ENCODE results near the gene GRIN2A.

The GRIN2A gene

DNA sequence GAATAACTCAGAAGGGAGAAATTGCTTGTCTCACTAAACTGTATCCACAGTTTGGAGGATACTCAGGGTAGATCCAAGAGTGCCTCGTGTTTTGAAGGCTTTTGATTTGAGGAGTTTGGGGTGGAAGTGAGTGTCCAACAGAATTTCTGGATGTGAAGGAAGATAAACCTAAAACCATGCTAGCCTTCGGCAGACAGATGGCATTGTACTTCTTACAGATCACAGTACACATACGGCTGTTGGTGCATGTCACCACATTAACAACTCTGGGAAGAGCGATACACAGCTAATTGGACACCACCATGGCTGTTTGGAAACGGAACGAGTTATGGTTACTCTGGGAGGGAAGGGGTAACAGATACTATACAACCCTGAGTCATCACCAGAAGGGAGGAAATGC, 420.4 kb downstream of the GRIN2A start:
- no peak overlapping the region for H3K27ac ChIP-seq (ENCODE audit: insufficient read depth in 1 of 2, low read depth in 1 of 2, low read length in 2 of 2, poor library complexity in 1 of 2, severe bottlenecking in 2 of 2)
- no peaks in the 10 kb centered on the region for H3K27me3 ChIP-seq (replicated peaks in 2 of 5; ENCODE audit: control insufficient read depth in 4 of 5, insufficient read depth in 5 of 5, low read length in 4 of 5)
- no peak overlapping the region for H3K4me3 ChIP-seq (ENCODE audit: control insufficient read depth in 1 of 7, extremely low read depth in 1 of 7, insufficient read depth in 4 of 7, low read depth in 2 of 7, low read length in 6 of 7)
- POLR2A ChIA-PET: no interaction called here
- no peaks in the 10 kb centered on the region for H3K9me3 ChIP-seq (ENCODE audit: control extremely low read depth in 1 of 5, control insufficient read depth in 4 of 5, insufficient read depth in 2 of 5, low read depth in 1 of 5, low read length in 4 of 5)
- H3K36me3 ChIP-seq (ENCODE audit: control insufficient read depth in 4 of 4, insufficient read depth in 4 of 4, low read length in 3 of 4): no peaks in the 10 kb centered on the region
- no peaks in the 10 kb centered on the region for H3K4me1 ChIP-seq (ENCODE audit: control extremely low read depth in 1 of 4, control insufficient read depth in 4 of 4, insufficient read depth in 4 of 4, low read length in 3 of 4)
- no peak for DNase-seq
- 93% methylated on average over 5 of the region's 6 CpGs for WGBS (ENCODE audit: insufficient coverage)
- CTCF ChIA-PET: interaction anchor here (0.5 kb wide), 1 partner anchor 9 kb away, joined by 3 read pairs; no protein-coding TSS in a partner anchor

DNA sequence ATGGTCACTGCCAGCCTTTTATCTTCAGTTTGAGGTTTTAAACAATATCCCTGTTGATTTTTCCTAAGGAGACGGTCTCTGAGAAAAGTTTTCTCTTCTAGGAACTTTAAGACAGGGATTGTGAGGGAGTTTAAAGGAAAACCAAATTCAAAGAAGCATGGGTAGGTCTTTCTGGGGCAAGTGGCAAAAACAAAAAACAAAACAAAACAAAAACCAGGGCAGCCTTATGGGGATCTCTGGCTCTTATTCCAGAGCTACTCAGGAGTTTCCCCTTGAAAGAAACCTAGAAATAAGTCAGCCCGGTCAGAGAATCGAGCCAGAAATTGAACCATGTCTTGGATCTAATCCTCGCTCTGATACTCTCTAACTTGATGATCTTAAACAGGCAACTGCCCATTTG, 424.5 kb downstream of the GRIN2A start:
- Histone ChIP-seq H3K9me3 (ENCODE audit: control extremely low read depth in 1 of 5, control insufficient read depth in 4 of 5, insufficient read depth in 2 of 5, low read depth in 1 of 5, low read length in 4 of 5) (no peaks in the 10 kb centered on the region), H3K36me3 (ENCODE audit: control insufficient read depth in 4 of 4, insufficient read depth in 4 of 4, low read length in 3 of 4) (no peaks in the 10 kb centered on the region), H3K4me1 (ENCODE audit: control extremely low read depth in 1 of 4, control insufficient read depth in 4 of 4, insufficient read depth in 4 of 4, low read length in 3 of 4) (no peaks in the 10 kb centered on the region), H3K4me3 (ENCODE audit: control insufficient read depth in 1 of 7, extremely low read depth in 1 of 7, insufficient read depth in 4 of 7, low read depth in 2 of 7, low read length in 6 of 7) (no peak overlapping the region), H3K27ac (ENCODE audit: insufficient read depth in 1 of 2, low read depth in 1 of 2, low read length in 2 of 2, poor library complexity in 1 of 2, severe bottlenecking in 2 of 2) (no peak overlapping the region), H3K27me3 (replicated peaks in 2 of 5; ENCODE audit: control insufficient read depth in 4 of 5, insufficient read depth in 5 of 5, low read length in 4 of 5) (no peaks in the 10 kb centered on the region)
- 93% methylated on average over 4 of the region's 4 CpGs for WGBS (ENCODE audit: insufficient coverage)
- POLR2A ChIA-PET: no interaction called here
- CTCF ChIA-PET: no interaction called here
- DNase-seq: no peak

DNA sequence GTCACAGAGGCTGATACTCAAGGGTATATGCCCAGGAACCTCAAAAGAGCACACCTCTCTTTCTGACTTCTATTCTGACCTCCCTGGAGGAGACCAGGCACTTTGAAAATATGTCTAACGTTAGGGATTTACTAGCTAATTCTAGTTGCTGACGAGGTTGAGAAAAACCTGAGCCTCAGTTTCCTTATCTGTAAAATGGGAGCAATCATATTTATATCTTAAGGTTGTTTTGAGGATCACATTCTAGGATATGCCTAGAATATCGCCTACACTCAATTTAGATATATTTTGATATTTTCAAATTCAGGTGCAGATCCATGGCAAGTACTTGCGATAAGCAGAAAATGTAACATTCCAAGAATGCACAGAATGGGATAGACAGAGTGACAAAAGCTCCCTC, 425.8 kb downstream of the GRIN2A start:
- no peaks in the 10 kb centered on the region for H3K4me1 ChIP-seq (ENCODE audit: control extremely low read depth in 1 of 4, control insufficient read depth in 4 of 4, insufficient read depth in 4 of 4, low read length in 3 of 4)
- H3K27ac ChIP-seq (ENCODE audit: insufficient read depth in 1 of 2, low read depth in 1 of 2, low read length in 2 of 2, poor library complexity in 1 of 2, severe bottlenecking in 2 of 2): no peak overlapping the region
- H3K27me3 ChIP-seq (replicated peaks in 2 of 5; ENCODE audit: control insufficient read depth in 4 of 5, insufficient read depth in 5 of 5, low read length in 4 of 5): no peaks in the 10 kb centered on the region
- ChIA-PET CTCF (no interaction called here), POLR2A (no interaction called here)
- 100% methylated on average over 2 of the region's 4 CpGs for WGBS (ENCODE audit: insufficient coverage)
- H3K9me3 ChIP-seq (ENCODE audit: control extremely low read depth in 1 of 5, control insufficient read depth in 4 of 5, insufficient read depth in 2 of 5, low read depth in 1 of 5, low read length in 4 of 5): no peaks in the 10 kb centered on the region
- H3K4me3 ChIP-seq (ENCODE audit: control insufficient read depth in 1 of 7, extremely low read depth in 1 of 7, insufficient read depth in 4 of 7, low read depth in 2 of 7, low read length in 6 of 7): no peak overlapping the region
- H3K36me3 ChIP-seq (ENCODE audit: control insufficient read depth in 4 of 4, insufficient read depth in 4 of 4, low read length in 3 of 4): no peaks in the 10 kb centered on the region
- DNase-seq: no peak

DNA sequence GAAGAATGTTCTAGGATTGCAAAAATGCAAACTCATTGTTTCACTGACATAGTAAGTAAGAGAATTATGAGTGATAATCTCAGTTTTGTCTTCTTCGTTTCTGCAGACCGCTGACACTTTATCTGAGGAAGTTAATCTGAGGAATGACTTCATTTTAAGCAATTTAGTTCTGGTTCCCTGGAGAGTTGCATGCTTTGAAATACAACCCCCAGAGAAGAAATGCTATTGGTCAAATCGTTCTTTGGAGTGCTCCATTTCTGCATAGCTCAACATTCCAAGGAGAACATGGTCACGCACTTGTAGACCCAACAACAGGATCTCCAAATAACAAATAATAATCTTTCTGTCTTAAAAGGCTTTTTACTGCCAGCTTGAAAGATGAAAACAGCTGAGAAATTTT, 427.1 kb downstream of the GRIN2A start:
- CTCF ChIA-PET: no interaction called here
- 72% methylated on average over 2 of the region's 4 CpGs for WGBS (ENCODE audit: insufficient coverage)
- Histone ChIP-seq H3K4me1 (ENCODE audit: control extremely low read depth in 1 of 4, control insufficient read depth in 4 of 4, insufficient read depth in 4 of 4, low read length in 3 of 4) (no peaks in the 10 kb centered on the region), H3K27ac (ENCODE audit: insufficient read depth in 1 of 2, low read depth in 1 of 2, low read length in 2 of 2, poor library complexity in 1 of 2, severe bottlenecking in 2 of 2) (no peak overlapping the region), H3K4me3 (ENCODE audit: control insufficient read depth in 1 of 7, extremely low read depth in 1 of 7, insufficient read depth in 4 of 7, low read depth in 2 of 7, low read length in 6 of 7) (no peak overlapping the region), H3K36me3 (ENCODE audit: control insufficient read depth in 4 of 4, insufficient read depth in 4 of 4, low read length in 3 of 4) (no peaks in the 10 kb centered on the region), H3K27me3 (replicated peaks in 2 of 5; ENCODE audit: control insufficient read depth in 4 of 5, insufficient read depth in 5 of 5, low read length in 4 of 5) (no peaks in the 10 kb centered on the region), H3K9me3 (ENCODE audit: control extremely low read depth in 1 of 5, control insufficient read depth in 4 of 5, insufficient read depth in 2 of 5, low read depth in 1 of 5, low read length in 4 of 5) (no peaks in the 10 kb centered on the region)
- POLR2A ChIA-PET: no interaction called here
- DNase-seq: no peak

DNA sequence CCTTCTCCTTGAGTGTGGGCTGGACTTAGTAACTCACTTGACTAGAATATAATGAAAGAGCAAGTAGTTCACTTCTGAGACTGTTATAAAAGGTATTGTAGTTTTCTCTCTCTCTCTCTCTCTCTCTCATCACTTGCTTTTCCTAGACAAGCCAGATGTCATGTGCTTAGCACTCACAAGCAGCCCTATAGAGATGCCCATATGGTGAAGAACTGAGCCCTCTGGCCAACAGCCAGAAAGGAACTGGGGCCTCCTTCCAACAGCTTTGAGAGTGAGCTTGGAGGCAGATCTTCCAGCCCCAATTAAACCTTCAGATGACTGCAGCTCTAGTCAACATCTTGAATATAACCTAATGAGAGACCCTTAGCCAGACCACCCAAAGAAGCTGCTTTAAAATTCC, 440.5 kb downstream of the GRIN2A start:
- Histone ChIP-seq H3K4me3 (ENCODE audit: control insufficient read depth in 1 of 7, extremely low read depth in 1 of 7, insufficient read depth in 4 of 7, low read depth in 2 of 7, low read length in 6 of 7) (no peak overlapping the region), H3K9me3 (ENCODE audit: control extremely low read depth in 1 of 5, control insufficient read depth in 4 of 5, insufficient read depth in 2 of 5, low read depth in 1 of 5, low read length in 4 of 5) (no peaks in the 10 kb centered on the region), H3K27ac (ENCODE audit: insufficient read depth in 1 of 2, low read depth in 1 of 2, low read length in 2 of 2, poor library complexity in 1 of 2, severe bottlenecking in 2 of 2) (no peak overlapping the region), H3K36me3 (ENCODE audit: control insufficient read depth in 4 of 4, insufficient read depth in 4 of 4, low read length in 3 of 4) (no peaks in the 10 kb centered on the region), H3K27me3 (replicated peaks in 2 of 5; ENCODE audit: control insufficient read depth in 4 of 5, insufficient read depth in 5 of 5, low read length in 4 of 5) (no peaks in the 10 kb centered on the region), H3K4me1 (ENCODE audit: control extremely low read depth in 1 of 4, control insufficient read depth in 4 of 4, insufficient read depth in 4 of 4, low read length in 3 of 4) (no peaks in the 10 kb centered on the region)
- POLR2A ChIA-PET: no interaction called here
- CTCF ChIA-PET: no interaction called here
- no peak for DNase-seq

DNA sequence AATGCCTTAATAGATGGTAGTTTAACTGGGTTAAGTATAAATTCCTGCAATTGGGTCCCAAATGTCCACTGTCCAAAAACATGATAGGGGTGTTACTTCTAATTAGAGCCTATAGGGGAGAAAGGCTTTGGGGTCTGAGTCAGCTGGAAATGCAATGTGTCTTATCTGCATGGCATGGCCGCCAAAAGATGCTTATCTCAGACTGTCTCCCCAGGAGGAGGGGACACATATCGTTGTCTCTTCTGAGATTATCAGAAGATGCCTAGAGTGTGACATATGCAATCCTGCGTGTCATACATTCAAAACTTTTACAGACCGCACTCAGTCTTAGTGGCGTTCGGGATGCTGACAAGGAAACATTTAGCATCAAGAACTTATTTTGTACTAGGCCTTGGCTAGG, 442.9 kb downstream of the GRIN2A start:
- no peaks in the 10 kb centered on the region for H3K27me3 ChIP-seq (replicated peaks in 2 of 5; ENCODE audit: control insufficient read depth in 4 of 5, insufficient read depth in 5 of 5, low read length in 4 of 5)
- H3K9me3 ChIP-seq (ENCODE audit: control extremely low read depth in 1 of 5, control insufficient read depth in 4 of 5, insufficient read depth in 2 of 5, low read depth in 1 of 5, low read length in 4 of 5): no peaks in the 10 kb centered on the region
- ChIA-PET CTCF (no interaction called here), POLR2A (no interaction called here)
- no peaks in the 10 kb centered on the region for H3K4me1 ChIP-seq (ENCODE audit: control extremely low read depth in 1 of 4, control insufficient read depth in 4 of 4, insufficient read depth in 4 of 4, low read length in 3 of 4)
- no peak overlapping the region for H3K4me3 ChIP-seq (ENCODE audit: control insufficient read depth in 1 of 7, extremely low read depth in 1 of 7, insufficient read depth in 4 of 7, low read depth in 2 of 7, low read length in 6 of 7)
- 83% methylated on average over 6 of the region's 6 CpGs for whole genome bisulfite sequencing (ENCODE audit: insufficient coverage)
- no peak overlapping the region for H3K27ac ChIP-seq (ENCODE audit: insufficient read depth in 1 of 2, low read depth in 1 of 2, low read length in 2 of 2, poor library complexity in 1 of 2, severe bottlenecking in 2 of 2)
- H3K36me3 ChIP-seq (ENCODE audit: control insufficient read depth in 4 of 4, insufficient read depth in 4 of 4, low read length in 3 of 4): no peaks in the 10 kb centered on the region
- DNase-seq: no peak

DNA sequence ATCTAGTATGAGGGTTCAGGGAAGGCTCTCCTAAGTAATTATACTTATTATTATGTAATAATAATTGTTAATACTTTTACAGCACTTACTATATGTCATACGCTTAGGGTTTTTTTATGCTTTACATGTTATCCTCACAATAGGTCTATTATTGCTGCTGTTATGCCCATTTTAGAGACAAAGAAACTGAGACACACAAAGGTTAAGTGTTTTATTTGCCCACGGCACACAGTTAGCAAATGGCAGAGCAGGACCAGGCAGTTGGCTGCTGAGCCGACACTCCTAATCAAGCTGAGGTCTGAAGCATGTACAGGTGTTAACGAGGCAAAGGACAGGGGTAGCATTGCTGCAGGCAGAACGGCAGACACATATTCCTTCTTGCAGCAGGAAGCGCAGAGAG, 443.5 kb downstream of the GRIN2A start:
- Histone ChIP-seq H3K27me3 (replicated peaks in 2 of 5; ENCODE audit: control insufficient read depth in 4 of 5, insufficient read depth in 5 of 5, low read length in 4 of 5) (no peaks in the 10 kb centered on the region), H3K4me3 (ENCODE audit: control insufficient read depth in 1 of 7, extremely low read depth in 1 of 7, insufficient read depth in 4 of 7, low read depth in 2 of 7, low read length in 6 of 7) (no peak overlapping the region), H3K27ac (ENCODE audit: insufficient read depth in 1 of 2, low read depth in 1 of 2, low read length in 2 of 2, poor library complexity in 1 of 2, severe bottlenecking in 2 of 2) (no peak overlapping the region), H3K4me1 (ENCODE audit: control extremely low read depth in 1 of 4, control insufficient read depth in 4 of 4, insufficient read depth in 4 of 4, low read length in 3 of 4) (no peaks in the 10 kb centered on the region), H3K9me3 (ENCODE audit: control extremely low read depth in 1 of 5, control insufficient read depth in 4 of 5, insufficient read depth in 2 of 5, low read depth in 1 of 5, low read length in 4 of 5) (no peaks in the 10 kb centered on the region), H3K36me3 (ENCODE audit: control insufficient read depth in 4 of 4, insufficient read depth in 4 of 4, low read length in 3 of 4) (no peaks in the 10 kb centered on the region)
- CTCF ChIA-PET: no interaction called here
- DNase-seq: no peak
- 95% methylated on average over 5 of the region's 6 CpGs for WGBS (ENCODE audit: insufficient coverage)
- POLR2A ChIA-PET: no interaction called here

DNA sequence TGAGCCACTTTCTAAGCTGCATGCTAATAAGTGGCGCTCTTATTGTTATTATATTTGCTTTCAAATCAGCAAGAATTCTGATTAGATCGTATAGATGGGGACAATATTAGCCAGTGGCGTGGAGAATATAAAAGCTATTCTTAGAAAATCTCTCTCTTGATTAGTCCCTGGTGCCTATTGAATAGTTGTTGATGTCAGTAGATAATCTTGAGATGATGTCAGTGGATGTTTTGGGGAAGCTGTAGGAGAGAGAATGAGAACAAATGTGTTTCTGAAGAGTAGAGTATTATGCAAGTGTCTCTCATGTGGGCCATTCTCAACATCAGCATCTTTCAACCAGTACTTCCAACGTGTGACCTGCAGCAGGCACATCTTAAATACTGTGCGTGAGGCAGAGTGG, 445.7 kb downstream of the GRIN2A start:
- Histone ChIP-seq H3K27ac (ENCODE audit: insufficient read depth in 1 of 2, low read depth in 1 of 2, low read length in 2 of 2, poor library complexity in 1 of 2, severe bottlenecking in 2 of 2) (no peak overlapping the region), H3K27me3 (replicated peaks in 2 of 5; ENCODE audit: control insufficient read depth in 4 of 5, insufficient read depth in 5 of 5, low read length in 4 of 5) (no peaks in the 10 kb centered on the region), H3K9me3 (ENCODE audit: control extremely low read depth in 1 of 5, control insufficient read depth in 4 of 5, insufficient read depth in 2 of 5, low read depth in 1 of 5, low read length in 4 of 5) (no peaks in the 10 kb centered on the region), H3K4me1 (ENCODE audit: control extremely low read depth in 1 of 4, control insufficient read depth in 4 of 4, insufficient read depth in 4 of 4, low read length in 3 of 4) (no peaks in the 10 kb centered on the region), H3K4me3 (ENCODE audit: control insufficient read depth in 1 of 7, extremely low read depth in 1 of 7, insufficient read depth in 4 of 7, low read depth in 2 of 7, low read length in 6 of 7) (no peak overlapping the region), H3K36me3 (ENCODE audit: control insufficient read depth in 4 of 4, insufficient read depth in 4 of 4, low read length in 3 of 4) (no peaks in the 10 kb centered on the region)
- ChIA-PET POLR2A (no interaction called here), CTCF (no interaction called here)
- WGBS (ENCODE audit: insufficient coverage): 100% methylated on average over 3 of the region's 5 CpGs
- DNase-seq: no peak

Measured in common myeloid progenitor, CD34-positive (primary cell).